GM12872 (cell line): ENCODE data around the gene KLHL29.

ENCODE experiments used
- CTCF ChIP-seq: IDR thresholded peaks from 3 replicates; pipeline ENCODE4 v1.5.1; 2011; ENCODE audit warnings: low read depth, mild to moderate bottlenecking, low read length, moderate library complexity; ENCODE audit not compliant: insufficient read depth

Gene KLHL29

GRCh38 chr2:23544589-23545295, 159.8 kb downstream of the KLHL29 start:
- no peak for TF ChIP-seq CTCF

GRCh38 chr2:23545396-23545795, 160.4 kb downstream of the KLHL29 start:
- TF ChIP-seq CTCF = no peak

- TF ChIP-seq CTCF = no peak
Measured at GRCh38 chr2:23545811-23546210, 160.8 kb downstream of the KLHL29 start.

- TF ChIP-seq CTCF = no peak
Measured at GRCh38 chr2:23546913-23547312, 161.9 kb downstream of the KLHL29 start.

GRCh38 chr2:23547725-23548124, 162.7 kb downstream of the KLHL29 start:
- TF ChIP-seq CTCF = no peak

GRCh38 chr2:23548143-23548769, 163.3 kb downstream of the KLHL29 start:
- TF ChIP-seq CTCF = no peak

GRCh38 chr2:23549051-23549450, 164.1 kb downstream of the KLHL29 start:
- no peak for TF ChIP-seq CTCF
